CD4-positive, alpha-beta memory T cell (primary cell): ENCODE results near the gene COL4A2. TPM values are rescaled to one million over a fixed set of nuclear protein-coding genes. Genes with fewer than 3 reads are reported as not detected.
A peak's percentile ranks its signal among the peaks of the same experiment; 100 is the strongest.

Experiments used
- CTCF ChIA-PET: fragments of 350-600 bp; sonication (Branson Sonifier 250); formaldehyde crosslinking; loops from one replicate; lab custom pipeline; 2021; ENCODE audit warnings: inconsistent platforms; ENCODE audit not compliant: partially characterized antibody; lab: Charles Lee
- POLR2A ChIA-PET: fragments of 350-600 bp; sonication (Branson Sonifier 250); formaldehyde crosslinking; loops from one replicate; lab custom pipeline; 2021; ENCODE audit not compliant: partially characterized antibody; lab: Charles Lee
- DNase-seq, 5 donors: peaks; one replicate each; pipeline versions ENCODE4 v3.0.0 to v3.0.0-alpha.2; 2020 to 2022; ENCODE audit warnings: mixed read lengths in 1 of 5
- H3K27ac ChIP-seq: one replicate; pipeline ENCODE4 v1.7.0; 2013; ENCODE audit warnings: low read depth, low read length
- H3K27me3 ChIP-seq: 2 replicates; pipeline ENCODE4 v1.7.0; 2013; ENCODE audit warnings: mild to moderate bottlenecking, low read length, moderate library complexity; ENCODE audit not compliant: insufficient read depth
- H3K36me3 ChIP-seq: 2 replicates; pipeline ENCODE4 v1.7.0; 2013; ENCODE audit warnings: mild to moderate bottlenecking, low read length, moderate library complexity; ENCODE audit not compliant: insufficient read depth
- H3K4me1 ChIP-seq: 2 replicates; pipeline ENCODE4 v1.7.0; 2013; ENCODE audit warnings: mild to moderate bottlenecking, low read length, moderate library complexity; ENCODE audit not compliant: insufficient read depth
- H3K4me3 ChIP-seq, 2 donors: one replicate each; pipeline ENCODE4 v1.7.0; 2013; ENCODE audit warnings: low read length in 2 of 2, mild to moderate bottlenecking in 1 of 2
- H3K9me3 ChIP-seq, 2 donors: one replicate each; pipeline ENCODE4 v1.7.0; 2013; ENCODE audit warnings: low read length in 2 of 2, control low read depth in 1 of 2; ENCODE audit not compliant: control insufficient read depth in 1 of 2
- H3K27ac Mint-ChIP-seq, 7 donors: one replicate each; pipeline ENCODE4 v1.8.0; 2020 to 2021; ENCODE audit warnings: mixed read lengths in 7 of 7, mild to moderate bottlenecking in 6 of 7, inconsistent platforms in 3 of 7, moderate library complexity in 3 of 7
- H3K27me3 Mint-ChIP-seq, 2 donors: one replicate each; pipeline ENCODE4 v1.8.0; 2020 to 2021; ENCODE audit warnings: mixed read lengths in 2 of 2
- H3K36me3 Mint-ChIP-seq, 2 donors: one replicate each; pipeline ENCODE4 v1.8.0; 2020 to 2021; ENCODE audit warnings: mixed read lengths in 2 of 2, inconsistent platforms in 1 of 2, mild to moderate bottlenecking in 1 of 2
- H3K4me1 Mint-ChIP-seq, 4 donors: one replicate each; pipeline ENCODE4 v1.8.0; 2020 to 2021; ENCODE audit warnings: mixed read lengths in 4 of 4, mild to moderate bottlenecking in 1 of 4
- H3K4me3 Mint-ChIP-seq, 8 donors: one replicate each; pipeline ENCODE4 v1.8.0; 2020 to 2021; ENCODE audit warnings: mixed read lengths in 8 of 8, mild to moderate bottlenecking in 7 of 8, moderate library complexity in 6 of 8, inconsistent platforms in 3 of 8
- H3K9me3 Mint-ChIP-seq, 8 donors: one replicate each; pipeline ENCODE4 v1.8.0; 2020 to 2021; ENCODE audit warnings: mixed read lengths in 8 of 8, mild to moderate bottlenecking in 5 of 8, inconsistent platforms in 3 of 8, moderate library complexity in 1 of 8
- intact Hi-C: fragments of 100-400 bp; cut with micrococcal nuclease; formaldehyde crosslinking; loops from one replicate; pipeline ENCODE4 v1.15.1; 2023
- polyA plus RNA-seq, 2 donors: library from polyadenylated mRNA; unstranded; fragments of 300-500 nt; fragmentation: Illumina TruSeq; gene quantifications; one replicate each; pipeline ENCODE4 v1.2.3, GENCODE V29; 2021
- total RNA-seq, 2 experiments: library from RNA; stranded (reverse); gene quantifications; one replicate each; pipeline ENCODE4 v1.2.3, GENCODE V29; 2021

COL4A2 gene
- total and polyA plus RNA-seq, 4 experiments from 2014 or later = not detected

DNA sequence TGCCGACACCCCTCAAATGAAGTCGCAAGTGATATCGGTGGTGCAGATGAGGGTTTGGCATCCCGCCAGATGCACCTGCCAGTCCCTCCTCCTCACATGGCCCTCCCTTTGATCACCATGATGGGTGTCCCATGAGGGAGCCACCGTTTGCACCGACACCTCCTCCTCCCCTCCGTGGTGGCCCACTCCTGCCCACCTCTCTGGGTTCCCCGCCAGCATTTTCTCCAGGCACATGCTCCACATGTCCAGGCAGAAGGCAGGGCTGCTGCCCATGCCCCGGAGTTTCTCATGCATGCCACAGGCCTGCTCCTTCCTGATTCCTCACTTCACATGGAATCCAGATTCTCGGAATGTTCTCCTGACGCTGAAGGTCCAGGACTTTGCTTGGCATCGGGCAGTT lies 49.3 kb downstream of the COL4A2 start:
- no peaks in the 10 kb centered on the region for H3K36me3 Mint-ChIP-seq
- POLR2A ChIA-PET = no interaction called here
- Histone ChIP-seq H3K4me3 (no peak overlapping the region), H3K27me3 (no peaks in the 10 kb centered on the region), H3K9me3 (no peaks in the 10 kb centered on the region), H3K4me1 (no peaks in the 10 kb centered on the region), H3K27ac (no peak overlapping the region), H3K36me3 (no peaks in the 10 kb centered on the region)
- no peaks in the 10 kb centered on the region for H3K4me1 Mint-ChIP-seq
- CTCF ChIA-PET = no interaction called here
- H3K27ac Mint-ChIP-seq = no peak overlapping the region
- DNase-seq = no peak
- no peaks in the 10 kb centered on the region for H3K9me3 Mint-ChIP-seq
- H3K27me3 Mint-ChIP-seq = peaks cover under 1 to 2% of the 10 kb centered on the region in 2 donors
- peak overlapping the region in 1 of 8 donors; percentile 15 for H3K4me3 Mint-ChIP-seq
- intact Hi-C loops = no loop called here

DNA sequence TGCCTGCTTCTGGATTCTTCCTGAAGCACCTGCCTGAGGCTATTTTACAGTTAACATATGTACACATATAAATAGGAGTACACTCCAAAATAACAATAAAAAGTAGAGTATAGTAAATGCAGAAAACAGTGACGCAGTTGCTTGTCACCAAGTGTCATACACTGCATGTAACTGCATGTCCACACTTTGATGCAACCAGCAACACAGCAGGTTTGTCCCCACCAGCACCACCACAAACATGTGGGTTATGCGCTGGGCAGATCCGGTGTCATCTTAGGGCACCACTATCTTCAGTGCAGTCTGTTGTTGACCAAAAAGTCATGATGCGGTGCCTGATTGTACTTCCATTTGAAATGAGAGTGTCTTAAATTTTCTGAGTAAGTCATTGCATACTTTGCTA lies 51.3 kb downstream of the COL4A2 start:
- POLR2A ChIA-PET = no interaction called here
- no peaks in the 10 kb centered on the region for H3K36me3 Mint-ChIP-seq
- peaks cover 4 to 5% of the 10 kb centered on the region in 2 donors for H3K27me3 Mint-ChIP-seq
- H3K4me3 Mint-ChIP-seq = no peak overlapping the region
- no peaks in the 10 kb centered on the region for H3K4me1 ChIP-seq
- H3K4me1 Mint-ChIP-seq = no peaks in the 10 kb centered on the region
- CTCF ChIA-PET = no interaction called here
- no peak overlapping the region for H3K27ac Mint-ChIP-seq
- H3K27ac ChIP-seq = no peak overlapping the region
- intact Hi-C loops = no loop called here
- no peaks in the 10 kb centered on the region for H3K9me3 Mint-ChIP-seq
- no peaks in the 10 kb centered on the region for H3K36me3 ChIP-seq
- H3K27me3 ChIP-seq = no peaks in the 10 kb centered on the region
- no peaks in the 10 kb centered on the region for H3K9me3 ChIP-seq
- DNase-seq = no peak
- no peak overlapping the region for H3K4me3 ChIP-seq

DNA sequence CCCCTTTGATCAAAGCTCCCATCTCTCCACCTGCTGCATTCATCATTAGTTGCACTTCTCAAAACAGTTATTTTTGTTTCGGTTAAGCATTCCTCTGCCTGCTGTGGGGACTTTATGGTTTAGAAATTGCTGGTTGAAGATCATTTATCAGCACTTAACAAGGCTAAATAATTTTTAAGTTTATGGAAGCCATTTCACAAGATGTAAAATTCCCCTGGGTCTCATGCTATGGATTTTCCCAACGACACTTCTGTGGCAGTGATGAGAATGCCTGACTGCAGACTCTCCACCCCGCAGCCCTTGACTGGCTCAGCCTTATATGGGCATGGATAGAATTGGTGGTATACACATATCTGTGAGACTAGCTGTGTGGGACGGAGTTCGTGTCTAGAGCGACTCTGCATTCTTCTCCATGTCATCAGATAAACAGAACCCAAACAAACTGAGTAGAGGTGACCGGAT lies 52.8 kb downstream of the COL4A2 start:
- Mint-ChIP-seq H3K36me3 (no peaks in the 10 kb centered on the region), H3K4me1 (no peaks in the 10 kb centered on the region), H3K9me3 (no peaks in the 10 kb centered on the region), H3K27ac (no peak overlapping the region), H3K27me3 (peaks cover 4 to 6% of the 10 kb centered on the region in 2 donors), H3K4me3 (no peak overlapping the region)
- POLR2A ChIA-PET = no interaction called here
- no peak overlapping the region for H3K4me3 ChIP-seq
- H3K36me3 ChIP-seq = no peaks in the 10 kb centered on the region
- intact Hi-C loops = no loop called here
- H3K4me1 ChIP-seq = no peaks in the 10 kb centered on the region
- H3K9me3 ChIP-seq = no peaks in the 10 kb centered on the region
- CTCF ChIA-PET = no interaction called here
- H3K27me3 ChIP-seq = no peaks in the 10 kb centered on the region
- H3K27ac ChIP-seq = no peak overlapping the region
- no peak for DNase-seq

DNA sequence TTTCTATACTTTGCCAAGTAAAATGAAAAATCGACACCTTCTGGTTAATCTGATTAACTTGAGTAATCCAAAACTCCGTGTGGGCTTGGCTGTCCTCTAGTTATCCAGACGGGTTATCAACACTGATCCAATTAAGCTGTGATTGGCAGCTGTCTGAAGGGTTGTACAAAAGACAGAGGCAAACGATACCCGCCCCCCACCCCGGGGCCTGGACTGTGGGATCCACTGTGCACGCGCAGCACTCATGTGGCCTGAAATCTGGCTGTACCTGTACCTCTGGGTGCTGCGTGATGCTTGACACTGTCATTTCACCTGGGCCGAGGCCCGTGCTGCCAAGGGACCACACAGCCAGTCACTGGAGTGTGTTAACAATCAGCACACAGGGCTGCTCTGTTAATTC lies 53.5 kb downstream of the COL4A2 start:
- Mint-ChIP-seq H3K9me3 (no peaks in the 10 kb centered on the region), H3K36me3 (no peaks in the 10 kb centered on the region), H3K27me3 (peaks cover 4 to 8% of the 10 kb centered on the region in 2 donors), H3K27ac (no peak overlapping the region), H3K4me3 (no peak overlapping the region), H3K4me1 (no peaks in the 10 kb centered on the region)
- no peak overlapping the region for H3K27ac ChIP-seq
- no peak overlapping the region for H3K4me3 ChIP-seq
- no peaks in the 10 kb centered on the region for H3K27me3 ChIP-seq
- DNase-seq = no peak
- POLR2A ChIA-PET = no interaction called here
- H3K36me3 ChIP-seq = no peaks in the 10 kb centered on the region
- CTCF ChIA-PET = no interaction called here
- intact Hi-C loops = no loop called here
- H3K4me1 ChIP-seq = no peaks in the 10 kb centered on the region
- H3K9me3 ChIP-seq = no peaks in the 10 kb centered on the region

DNA sequence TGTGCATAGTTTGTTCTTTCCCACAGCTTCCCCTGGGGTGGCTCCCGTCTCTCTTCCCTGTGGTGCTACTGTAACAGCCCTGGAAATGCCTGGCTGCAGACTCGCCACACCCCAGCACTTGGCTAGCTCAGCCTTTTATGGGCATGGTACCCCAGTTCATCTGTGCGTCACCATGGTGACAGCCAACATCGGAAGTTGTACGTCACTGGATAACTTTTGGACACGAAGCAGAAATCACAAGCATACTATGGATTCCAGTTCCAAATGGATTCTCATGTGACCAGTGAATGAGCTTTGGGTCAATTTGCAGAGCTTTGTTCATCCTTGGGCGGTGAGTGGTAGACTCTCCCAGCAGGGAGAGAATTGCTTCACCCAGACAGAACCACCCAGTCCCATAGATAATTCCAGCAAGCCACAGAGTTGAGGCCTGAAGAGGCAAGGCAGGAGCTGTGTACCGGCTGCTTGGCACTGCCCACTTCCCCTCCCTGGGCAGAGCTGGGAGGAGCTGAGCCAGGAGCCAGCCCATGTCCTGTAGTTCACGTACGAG lies 54.4 kb downstream of the COL4A2 start:
- H3K36me3 Mint-ChIP-seq = no peaks in the 10 kb centered on the region
- CTCF ChIA-PET = no interaction called here

DNA sequence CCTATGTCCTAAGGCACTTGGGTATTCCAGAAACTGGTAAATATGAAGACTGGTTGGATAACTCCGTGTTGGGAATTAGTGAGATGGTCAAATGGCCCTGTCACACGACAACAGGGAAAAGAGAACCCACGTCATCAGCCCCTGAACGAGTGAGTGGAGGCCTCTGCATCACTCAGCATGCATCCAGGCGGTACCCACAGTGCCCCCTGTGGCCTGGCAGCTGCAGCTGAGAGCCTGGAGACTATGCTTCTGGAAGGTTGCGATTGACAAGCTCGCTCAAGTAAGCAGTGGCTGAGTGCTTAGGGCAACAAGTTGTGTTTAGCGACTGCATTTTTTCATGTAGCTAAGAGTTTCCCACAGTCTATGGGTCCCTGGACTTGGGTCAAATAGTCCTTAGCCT lies 55.9 kb downstream of the COL4A2 start:
- no peak overlapping the region for H3K27ac Mint-ChIP-seq
- H3K9me3 Mint-ChIP-seq = no peaks in the 10 kb centered on the region
- Histone ChIP-seq H3K4me1 (no peaks in the 10 kb centered on the region), H3K27me3 (no peaks in the 10 kb centered on the region), H3K4me3 (no peak overlapping the region), H3K36me3 (no peaks in the 10 kb centered on the region), H3K27ac (no peak overlapping the region), H3K9me3 (no peaks in the 10 kb centered on the region)
- H3K4me3 Mint-ChIP-seq = no peak overlapping the region
- H3K4me1 Mint-ChIP-seq = no peaks in the 10 kb centered on the region
- no peak for DNase-seq
- ChIA-PET CTCF (no interaction called here), POLR2A (no interaction called here)
- H3K27me3 Mint-ChIP-seq = peaks cover 4 to 11% of the 10 kb centered on the region in 2 donors
- intact Hi-C loops = no loop called here
- H3K36me3 Mint-ChIP-seq = no peaks in the 10 kb centered on the region

More for the DNA sequence above, 54.4 kb downstream of the COL4A2 start:
- no peaks in the 10 kb centered on the region for H3K4me1 ChIP-seq
- H3K4me1 Mint-ChIP-seq = no peaks in the 10 kb centered on the region
- no peaks in the 10 kb centered on the region for H3K27me3 ChIP-seq
- H3K27ac Mint-ChIP-seq = no peak overlapping the region
- H3K4me3 Mint-ChIP-seq = no peak overlapping the region
- no peak for DNase-seq
- H3K9me3 ChIP-seq = no peaks in the 10 kb centered on the region
- H3K9me3 Mint-ChIP-seq = no peaks in the 10 kb centered on the region
- H3K27ac ChIP-seq = no peak overlapping the region
- H3K4me3 ChIP-seq = no peak overlapping the region
- POLR2A ChIA-PET = no interaction called here
- peaks cover 4 to 10% of the 10 kb centered on the region in 2 donors for H3K27me3 Mint-ChIP-seq
- H3K36me3 ChIP-seq = no peaks in the 10 kb centered on the region
- intact Hi-C loops = no loop called here

DNA sequence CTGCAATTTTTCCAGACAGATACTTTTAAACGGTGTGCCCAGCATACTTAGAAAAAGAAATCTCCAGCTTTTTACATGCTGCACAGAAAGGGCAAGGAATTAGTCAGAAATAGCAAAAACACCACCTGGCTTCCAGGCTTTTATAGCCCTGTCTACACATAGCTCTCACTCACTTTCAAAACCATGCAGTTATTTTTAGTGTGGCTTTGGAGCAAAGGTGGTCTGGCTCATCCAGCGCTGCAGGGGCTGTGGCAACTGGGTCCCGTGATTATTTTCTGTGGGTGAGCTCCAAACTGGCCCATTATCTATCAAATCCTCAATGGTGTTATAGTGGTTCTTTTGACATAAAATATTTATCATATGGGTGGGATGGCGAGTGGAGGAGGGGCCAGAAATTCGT lies 57.0 kb downstream of the COL4A2 start:
- Histone ChIP-seq H3K4me1 (no peaks in the 10 kb centered on the region), H3K4me3 (no peak overlapping the region), H3K27ac (no peak overlapping the region), H3K36me3 (no peaks in the 10 kb centered on the region), H3K9me3 (no peaks in the 10 kb centered on the region), H3K27me3 (no peaks in the 10 kb centered on the region)
- H3K4me1 Mint-ChIP-seq = no peaks in the 10 kb centered on the region
- intact Hi-C loops = no loop called here
- no peak for DNase-seq
- peaks cover 4 to 11% of the 10 kb centered on the region in 2 donors for H3K27me3 Mint-ChIP-seq
- no peak overlapping the region for H3K4me3 Mint-ChIP-seq
- no peaks in the 10 kb centered on the region for H3K9me3 Mint-ChIP-seq
- ChIA-PET POLR2A (no interaction called here), CTCF (no interaction called here)
- H3K36me3 Mint-ChIP-seq = no peaks in the 10 kb centered on the region
- no peak overlapping the region for H3K27ac Mint-ChIP-seq

DNA sequence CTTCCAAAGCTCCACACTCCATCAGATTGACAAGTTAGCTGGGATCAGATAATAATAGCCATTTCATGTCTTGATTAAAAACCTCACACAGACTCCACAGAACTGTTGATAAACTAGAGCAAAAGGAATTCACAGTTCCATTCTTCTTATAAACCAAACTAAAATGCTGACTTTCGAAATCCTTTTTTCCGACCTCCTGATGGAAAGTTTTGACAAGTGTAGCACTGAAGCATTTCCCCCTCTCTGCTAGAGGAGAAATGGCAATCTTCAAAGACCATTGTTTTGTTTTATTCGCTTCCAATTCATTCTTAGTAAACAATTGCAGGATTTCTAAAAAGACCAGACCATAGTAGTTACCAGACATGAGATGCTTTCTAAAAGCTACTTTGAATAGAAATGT lies 58.8 kb downstream of the COL4A2 start:
- no peaks in the 10 kb centered on the region for H3K4me1 ChIP-seq
- H3K27ac ChIP-seq = no peak overlapping the region
- no peaks in the 10 kb centered on the region for H3K36me3 ChIP-seq
- ChIA-PET CTCF (no interaction called here), POLR2A (no interaction called here)
- H3K27ac Mint-ChIP-seq = no peak overlapping the region
- intact Hi-C loops = no loop called here
- no peak for DNase-seq
- H3K4me3 ChIP-seq = no peak overlapping the region
- peaks cover 5 to 14% of the 10 kb centered on the region in 2 donors for H3K27me3 Mint-ChIP-seq
- H3K9me3 Mint-ChIP-seq = no peaks in the 10 kb centered on the region
- no peaks in the 10 kb centered on the region for H3K36me3 Mint-ChIP-seq
- H3K4me3 Mint-ChIP-seq = no peak overlapping the region
- H3K9me3 ChIP-seq = no peaks in the 10 kb centered on the region
- no peaks in the 10 kb centered on the region for H3K27me3 ChIP-seq
- H3K4me1 Mint-ChIP-seq = no peaks in the 10 kb centered on the region
